Peyer's patch (tissue), 4 donors: Measurements from ENCODE around the gene ZNF831.

ENCODE experiments used
- POLR2A ChIP-seq, 2 donors: fragments of 450-650 bp; IDR thresholded peaks; one replicate each; pipeline ENCODE4 v1.5.1; 2017; ENCODE audit warnings: antibody characterized with exemption in 2 of 2, mild to moderate bottlenecking in 2 of 2, moderate library complexity in 2 of 2
- TF ChIP-seq, protein P1 (sequence below), 6 experiments: fragments of 450-650 bp in 4 of 6; fragments of 200-600 bp in 2 of 6; sonication (generic) in 1 of 6; IDR thresholded peaks; one replicate each; pipeline ENCODE4 v1.5.1; 2017 to 2019; ENCODE audit warnings: antibody characterized with exemption in 6 of 6, mild to moderate bottlenecking in 3 of 6, moderate library complexity in 1 of 6

- TF ChIP-seq, protein P1, sequence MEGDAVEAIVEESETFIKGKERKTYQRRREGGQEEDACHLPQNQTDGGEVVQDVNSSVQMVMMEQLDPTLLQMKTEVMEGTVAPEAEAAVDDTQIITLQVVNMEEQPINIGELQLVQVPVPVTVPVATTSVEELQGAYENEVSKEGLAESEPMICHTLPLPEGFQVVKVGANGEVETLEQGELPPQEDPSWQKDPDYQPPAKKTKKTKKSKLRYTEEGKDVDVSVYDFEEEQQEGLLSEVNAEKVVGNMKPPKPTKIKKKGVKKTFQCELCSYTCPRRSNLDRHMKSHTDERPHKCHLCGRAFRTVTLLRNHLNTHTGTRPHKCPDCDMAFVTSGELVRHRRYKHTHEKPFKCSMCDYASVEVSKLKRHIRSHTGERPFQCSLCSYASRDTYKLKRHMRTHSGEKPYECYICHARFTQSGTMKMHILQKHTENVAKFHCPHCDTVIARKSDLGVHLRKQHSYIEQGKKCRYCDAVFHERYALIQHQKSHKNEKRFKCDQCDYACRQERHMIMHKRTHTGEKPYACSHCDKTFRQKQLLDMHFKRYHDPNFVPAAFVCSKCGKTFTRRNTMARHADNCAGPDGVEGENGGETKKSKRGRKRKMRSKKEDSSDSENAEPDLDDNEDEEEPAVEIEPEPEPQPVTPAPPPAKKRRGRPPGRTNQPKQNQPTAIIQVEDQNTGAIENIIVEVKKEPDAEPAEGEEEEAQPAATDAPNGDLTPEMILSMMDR (IDR thresholded peaks at IDR 0.05) = no peak
- TF ChIP-seq POLR2A (IDR thresholded peaks at IDR 0.05) = no peak
These were observed 66.8 kb downstream of the ZNF831 start for GRCh38 chr20:59230385-59230784.
